Measurements from ENCODE around the gene PIK3C3.

The PIK3C3 gene

DNA sequence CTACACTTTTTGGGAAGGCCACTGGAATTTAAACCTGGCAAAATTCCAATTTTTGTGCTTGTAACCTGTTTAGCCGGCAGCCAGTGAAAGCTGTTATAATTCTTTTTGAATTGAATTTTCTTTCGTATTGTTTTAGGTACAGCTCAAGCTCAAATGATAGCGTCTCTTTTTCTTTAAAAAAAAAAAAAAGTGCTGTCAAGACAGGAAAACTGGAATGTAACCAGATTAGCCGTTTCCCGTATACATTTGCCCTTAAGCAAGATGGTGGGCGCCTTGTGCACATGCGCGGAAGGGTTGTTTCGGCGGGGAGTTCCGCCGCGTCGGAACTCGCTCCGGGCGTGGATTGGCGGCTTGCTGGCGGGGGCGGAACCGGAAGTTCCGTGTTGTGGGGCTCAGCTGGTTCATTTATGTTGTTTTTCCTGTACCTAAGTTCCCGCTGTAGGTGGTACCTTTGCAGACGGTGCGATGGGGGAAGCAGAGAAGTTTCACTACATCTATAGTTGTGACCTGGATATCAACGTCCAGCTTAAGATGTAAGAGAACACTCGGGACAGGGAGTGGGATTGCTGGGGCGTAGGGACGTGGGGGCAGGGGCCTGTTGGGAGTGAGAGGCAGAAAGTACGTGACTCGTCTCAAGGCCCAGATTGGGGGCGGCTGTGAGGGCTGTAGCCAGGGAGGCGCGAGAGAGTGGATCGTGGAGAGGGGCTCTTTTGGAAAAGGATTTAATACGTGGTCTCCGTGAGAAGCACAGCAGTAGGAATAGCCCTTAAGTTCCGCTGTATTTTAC, at the start of gene PIK3C3:
PIK3C3 (plus strand) TSS at position 408 of the 787 bp plus-strand sequence; CDS start at position 466, 58 bp downstream.
- peak; percentile 85 to 96 for DNase-seq

DNA sequence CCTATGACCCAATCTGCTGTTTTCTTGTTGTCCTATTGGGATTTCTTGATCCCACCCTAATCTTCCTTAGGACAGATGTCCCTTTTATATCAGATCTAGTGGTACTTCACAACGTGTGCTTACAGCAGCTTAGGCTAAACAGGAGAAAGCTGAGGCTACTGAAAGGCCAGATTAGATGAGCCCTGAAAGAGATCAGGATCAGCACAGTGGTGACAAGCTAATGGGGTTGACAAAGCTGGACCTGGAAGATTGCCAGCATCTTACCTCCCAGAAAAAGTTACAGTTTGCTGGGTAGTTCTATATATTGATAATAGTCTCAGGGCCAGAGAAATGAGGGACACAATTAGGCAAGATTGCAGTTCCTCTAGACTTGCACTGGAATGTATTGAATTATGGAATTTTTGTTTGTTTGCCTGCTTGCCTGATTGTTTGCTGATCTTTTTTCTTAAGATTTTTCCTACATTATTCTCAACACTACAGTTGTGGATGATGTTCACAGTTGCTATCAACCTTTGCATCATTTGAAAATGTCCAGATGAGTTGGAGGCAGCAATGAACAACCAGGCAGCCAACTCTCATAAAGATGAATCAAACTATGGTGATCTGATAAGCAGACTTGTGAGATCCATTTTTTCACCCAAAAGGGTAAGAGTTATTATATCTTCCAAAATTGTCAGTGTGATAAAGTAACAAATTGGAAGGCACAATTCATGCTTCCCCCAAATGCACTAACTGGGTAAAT, 49.1 kb upstream of the PIK3C3 start:
- DNase-seq, result no peak

DNA sequence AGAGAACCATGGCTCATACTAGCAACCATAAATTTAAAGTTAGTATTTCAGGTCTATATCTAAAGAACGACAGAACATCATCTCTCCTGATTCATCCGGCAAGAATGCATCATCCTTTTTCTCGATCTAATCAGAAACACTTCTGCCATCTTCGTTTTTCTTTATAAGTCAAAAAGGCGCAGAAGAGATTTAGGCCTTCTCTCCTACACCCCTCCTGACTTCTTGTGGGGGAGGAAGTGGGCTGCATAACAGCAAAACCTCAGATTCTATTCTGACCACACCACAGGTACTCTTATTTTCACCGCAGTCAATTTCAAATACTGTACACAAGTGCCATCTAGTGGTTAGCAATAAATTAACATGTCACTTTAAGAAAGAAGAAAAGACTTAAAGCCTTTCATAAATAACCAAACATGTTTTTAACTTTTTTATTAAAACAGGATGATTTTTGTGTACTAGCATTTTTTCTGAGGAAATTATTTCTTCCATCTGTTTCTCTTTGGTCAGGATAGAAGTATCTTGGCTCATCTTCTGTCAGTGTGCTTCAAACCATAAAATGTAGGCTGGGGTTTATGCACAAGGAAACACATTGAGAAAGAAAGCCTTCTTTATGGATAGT, 48.4 kb upstream of the PIK3C3 start:
- DNase-seq, result peak; percentile 9 to 57

DNA sequence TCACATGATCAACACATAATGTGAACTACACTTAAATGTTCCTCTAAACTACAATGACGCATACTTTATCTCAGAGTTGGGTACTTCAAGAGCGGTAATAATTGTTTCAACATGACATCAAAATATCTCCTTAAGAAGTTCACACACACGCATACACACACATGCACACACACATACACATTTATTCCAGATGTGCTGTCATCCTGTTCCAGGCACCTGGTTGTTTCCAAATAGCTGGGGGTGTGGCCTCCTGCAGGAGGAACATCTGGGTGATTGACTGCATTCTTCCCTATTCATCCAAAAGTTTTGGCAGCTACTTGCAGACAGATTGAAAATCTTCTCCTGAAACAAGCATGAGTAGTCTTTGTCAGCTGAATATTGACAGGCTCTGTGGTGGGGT, 37.9 kb upstream of the PIK3C3 start:
- no peak for DNase-seq

DNA sequence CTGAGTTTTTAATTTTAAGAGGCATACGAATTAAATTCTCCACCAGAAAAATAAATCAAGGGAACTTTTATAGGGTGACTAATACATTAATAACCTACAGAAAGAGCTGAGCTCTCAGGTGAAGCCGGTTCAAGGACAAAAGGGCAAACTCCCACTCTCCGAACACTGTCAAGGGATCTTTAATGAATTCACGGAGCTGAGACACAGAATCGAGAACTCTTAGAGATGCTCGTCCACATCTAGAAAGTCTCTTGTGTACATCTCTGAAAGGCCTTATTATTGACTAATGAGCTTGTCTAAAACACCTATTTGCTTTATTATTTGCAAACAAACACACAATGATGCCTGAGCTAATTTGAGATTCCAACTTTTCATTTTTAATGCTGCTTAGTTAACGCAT, 33.3 kb upstream of the PIK3C3 start:
- DNase-seq, result no peak

DNA sequence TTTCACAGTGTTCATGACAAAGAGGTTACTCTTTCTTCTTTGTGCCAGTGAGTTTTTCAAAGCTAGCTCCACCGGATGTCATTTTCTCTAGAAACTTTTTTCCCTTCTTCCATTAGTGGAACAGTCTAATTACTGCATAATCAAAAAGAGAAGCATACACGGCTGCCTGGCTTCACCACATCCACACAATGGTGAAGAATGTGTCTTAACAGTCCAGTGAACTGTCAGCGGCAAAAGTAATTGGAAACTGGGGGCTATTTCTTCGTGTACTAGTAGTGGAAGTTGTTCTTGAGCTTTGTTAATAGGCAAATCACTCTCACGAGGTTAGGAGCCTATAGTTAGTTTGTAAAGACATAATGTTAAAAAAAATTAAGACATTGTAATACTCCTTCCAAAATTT, 32.9 kb upstream of the PIK3C3 start:
- no peak for DNase-seq

DNA sequence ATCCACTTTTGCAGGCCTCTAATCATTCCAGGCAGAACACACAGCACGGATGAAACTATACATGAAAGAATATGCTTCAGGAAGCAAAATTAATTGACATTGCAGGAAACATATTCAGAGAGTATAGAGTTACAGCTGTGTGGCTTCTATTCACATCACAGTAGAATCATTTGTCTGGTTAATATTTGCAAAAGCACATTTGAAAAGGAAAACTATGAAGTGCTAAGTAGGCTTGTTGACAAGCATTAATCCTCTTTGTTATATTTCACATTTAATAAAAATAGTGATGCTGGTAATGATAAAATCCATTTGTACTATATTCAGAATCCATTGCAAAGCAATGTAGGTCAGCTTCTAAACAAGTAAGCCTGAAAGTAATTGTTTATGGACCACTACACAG, 32.2 kb upstream of the PIK3C3 start:
- DNase-seq, result no peak

DNA sequence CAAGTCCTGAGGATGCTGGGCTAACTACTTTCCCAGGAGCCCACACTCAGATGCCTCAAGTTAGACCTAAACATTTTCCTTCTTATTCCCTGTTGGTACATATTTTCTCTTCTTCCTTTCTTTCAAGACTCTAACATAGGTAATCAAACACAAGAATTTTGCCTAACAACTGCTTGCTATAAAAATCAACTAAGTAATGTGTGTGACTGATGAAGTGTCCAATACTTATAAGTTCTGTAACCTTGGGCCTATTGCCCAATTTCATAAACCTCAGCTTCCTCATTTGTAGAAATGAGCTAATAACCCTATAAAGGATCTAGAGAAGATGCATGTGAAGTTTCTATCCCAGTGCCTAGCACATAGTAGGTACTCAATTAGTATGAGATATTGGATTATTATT, 31.6 kb upstream of the PIK3C3 start:
- no peak for DNase-seq

DNA sequence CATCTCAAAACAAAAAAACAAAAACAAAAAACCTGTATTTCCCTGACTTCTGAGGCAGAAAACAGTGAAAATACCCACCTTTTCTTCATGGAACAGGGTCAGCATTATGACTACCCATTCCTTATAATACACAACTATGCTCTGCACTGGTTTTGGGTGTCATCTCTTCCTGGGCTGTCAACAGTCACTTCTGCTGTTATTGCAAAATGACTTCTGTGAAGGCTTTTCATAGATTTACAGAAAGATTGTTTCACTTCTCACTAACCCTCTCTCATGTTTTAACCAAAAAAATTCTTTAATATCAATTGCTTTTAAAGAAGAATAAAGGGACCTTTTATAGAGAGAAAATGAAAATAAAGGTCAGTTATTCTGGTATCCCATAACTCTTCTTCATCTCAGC, 26.5 kb upstream of the PIK3C3 start:
- no peak for DNase-seq

DNA sequence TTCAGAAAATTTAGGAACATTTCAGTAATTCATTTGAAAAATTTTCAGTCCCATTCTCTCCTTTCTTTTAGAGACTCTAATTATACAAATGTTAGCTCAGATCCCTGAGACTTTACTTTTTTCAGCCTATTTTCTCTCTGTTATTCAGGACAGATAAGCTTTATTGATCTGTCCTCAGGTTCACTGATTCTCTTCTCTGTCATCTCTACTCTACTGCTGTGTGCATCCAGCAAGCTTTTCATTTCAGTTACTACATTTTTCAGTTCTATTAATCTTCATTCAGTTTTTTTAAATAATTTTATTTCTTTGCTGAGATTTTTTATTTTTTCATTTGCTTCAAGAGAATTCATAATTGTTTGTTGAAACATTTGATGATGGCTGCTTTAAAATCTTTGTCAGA, 22.1 kb upstream of the PIK3C3 start:
- DNase-seq, result no peak

DNA sequence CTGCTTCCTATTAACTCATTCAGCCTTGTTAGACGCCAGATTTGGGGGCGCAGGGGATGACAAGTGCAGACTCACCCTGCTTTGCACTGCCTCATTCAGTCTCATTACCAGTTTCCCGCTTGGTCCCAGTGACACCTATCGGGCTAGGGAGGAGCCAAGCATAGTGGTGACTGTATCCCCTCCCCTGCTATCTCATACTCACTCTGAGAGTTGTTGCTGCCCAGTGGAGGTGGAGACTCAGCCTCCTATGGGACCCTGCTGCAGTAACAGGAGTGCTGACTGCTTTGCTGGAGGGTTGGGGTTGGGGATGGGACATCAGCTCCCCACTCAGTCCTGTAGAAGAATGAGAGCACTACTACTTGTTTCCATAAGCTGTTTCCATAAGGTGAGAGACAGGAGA, 21.3 kb upstream of the PIK3C3 start:
- DNase-seq, result no peak

DNA sequence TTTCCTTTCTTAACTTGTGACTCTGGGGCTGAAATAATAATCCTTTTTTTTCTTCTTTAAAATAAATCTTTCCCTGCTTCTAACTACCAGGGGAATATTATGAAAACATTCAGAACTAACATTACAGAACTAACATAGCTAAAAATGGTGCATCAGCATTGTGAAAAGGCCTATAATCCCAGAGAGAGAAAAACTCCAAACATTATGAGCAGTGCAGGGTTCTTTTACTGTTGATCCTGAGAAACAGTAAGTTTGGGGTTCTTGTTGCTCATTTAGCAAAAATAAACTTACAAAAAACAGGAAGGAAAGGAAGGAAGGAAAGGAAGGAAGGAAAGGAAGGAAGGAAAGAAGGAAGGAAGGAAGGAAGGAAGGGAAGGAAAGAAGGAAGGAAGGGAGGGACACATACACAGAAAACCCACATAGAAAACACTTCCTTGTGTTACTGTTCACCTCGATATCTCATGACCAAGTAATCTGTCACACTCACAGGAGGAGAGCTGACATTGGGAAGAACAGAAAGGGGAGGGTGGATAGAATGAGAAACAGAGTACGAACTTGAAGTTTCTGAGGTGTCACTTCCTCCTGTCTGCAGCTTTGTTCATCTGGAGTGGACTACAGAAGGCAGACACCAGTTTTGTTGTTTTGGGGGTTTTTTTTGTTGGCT, 18.4 kb upstream of the PIK3C3 start:
- no peak for DNase-seq

DNA sequence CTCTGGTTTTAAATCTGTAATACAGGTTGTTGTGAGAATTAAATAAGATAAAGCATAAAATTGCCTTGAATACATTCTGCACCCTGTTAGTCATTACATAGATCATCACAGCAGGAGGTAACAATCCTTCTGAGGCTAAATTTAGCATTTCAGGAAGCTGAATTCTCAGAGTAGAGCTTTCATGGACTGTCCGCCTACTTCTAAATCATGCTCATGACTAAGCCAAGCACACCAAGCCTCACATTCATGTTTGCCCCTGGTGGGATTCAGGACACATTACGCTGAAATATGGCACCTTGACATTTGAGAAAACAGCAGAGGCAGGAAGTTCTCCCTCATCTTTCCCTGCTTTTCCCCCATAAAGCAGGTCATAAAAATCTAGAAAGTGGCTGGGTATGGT, 16.6 kb upstream of the PIK3C3 start:
- DNase-seq, result no peak

DNA sequence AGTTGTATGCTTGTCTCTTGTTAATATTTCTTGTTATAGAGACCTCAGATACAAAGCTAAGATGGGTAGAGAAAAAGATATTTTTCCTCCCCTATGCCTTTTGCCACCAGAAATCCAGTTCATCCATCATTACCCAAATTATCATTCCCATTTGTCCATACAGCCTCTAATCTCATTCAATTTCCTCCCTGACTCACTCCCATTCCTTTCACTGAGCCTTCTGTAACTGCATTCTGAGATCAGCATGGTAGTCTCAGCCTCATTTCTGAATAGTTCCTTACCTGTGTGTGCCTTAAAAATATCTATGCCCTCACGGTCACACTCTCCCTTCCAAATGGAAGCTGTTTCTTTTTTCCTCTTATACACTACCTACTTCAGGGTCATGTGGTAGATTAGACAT, 15.7 kb upstream of the PIK3C3 start:
- no peak for DNase-seq

DNA sequence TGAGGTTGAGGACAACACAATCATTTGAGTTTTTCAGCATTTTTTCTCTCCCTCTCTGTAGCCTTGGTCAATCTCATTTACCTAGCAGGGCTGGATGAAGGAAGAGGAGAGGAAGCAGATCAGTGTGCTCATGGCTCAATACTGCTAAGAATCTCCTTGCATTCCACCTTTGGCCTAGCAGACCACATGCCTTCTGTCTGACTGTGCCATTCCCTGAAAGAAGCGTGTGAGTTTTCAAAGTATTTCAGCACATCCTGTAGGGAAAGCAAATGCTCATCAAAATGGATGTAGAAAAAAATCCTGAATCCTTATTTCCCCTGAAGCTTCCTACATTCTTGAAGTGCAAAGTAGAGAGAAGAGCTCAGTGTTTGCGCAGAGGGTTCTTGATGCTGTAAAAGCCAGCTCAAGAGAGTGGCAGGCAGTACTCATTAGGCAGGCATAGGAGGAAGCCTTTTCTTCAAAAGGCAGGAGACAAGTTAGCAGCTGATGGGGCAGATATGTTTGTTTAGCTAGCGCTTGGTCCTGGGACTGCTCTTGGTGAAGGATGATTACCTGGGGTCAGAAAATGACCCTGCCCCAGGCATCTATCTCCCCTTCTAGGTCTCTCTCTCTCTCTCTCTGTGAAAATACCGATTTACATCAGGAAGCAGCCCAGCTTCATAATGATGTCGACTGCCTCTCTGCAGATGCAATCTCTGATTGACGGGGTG, 14.4 kb upstream of the PIK3C3 start:
- no peak for DNase-seq

DNA sequence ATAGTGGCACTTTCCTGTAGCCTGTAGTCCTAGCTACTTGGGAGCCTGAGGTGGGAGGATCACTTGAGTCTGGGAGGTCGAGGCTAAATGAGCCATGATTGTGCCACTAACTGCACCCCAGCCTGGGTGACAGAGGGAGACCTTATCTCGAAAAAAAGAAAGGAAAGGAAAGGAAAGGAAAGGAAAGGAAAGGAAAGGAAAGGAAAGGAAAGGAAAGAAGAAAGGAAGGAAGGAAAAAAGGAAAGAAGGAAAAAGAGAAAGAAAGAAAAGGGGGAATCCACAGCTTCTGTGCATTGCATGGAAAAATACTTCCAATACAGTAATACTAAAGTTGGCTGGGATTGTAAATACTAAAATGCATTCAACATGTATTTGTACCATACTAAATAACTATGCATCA, 12.8 kb upstream of the PIK3C3 start:
- no peak for DNase-seq

DNA sequence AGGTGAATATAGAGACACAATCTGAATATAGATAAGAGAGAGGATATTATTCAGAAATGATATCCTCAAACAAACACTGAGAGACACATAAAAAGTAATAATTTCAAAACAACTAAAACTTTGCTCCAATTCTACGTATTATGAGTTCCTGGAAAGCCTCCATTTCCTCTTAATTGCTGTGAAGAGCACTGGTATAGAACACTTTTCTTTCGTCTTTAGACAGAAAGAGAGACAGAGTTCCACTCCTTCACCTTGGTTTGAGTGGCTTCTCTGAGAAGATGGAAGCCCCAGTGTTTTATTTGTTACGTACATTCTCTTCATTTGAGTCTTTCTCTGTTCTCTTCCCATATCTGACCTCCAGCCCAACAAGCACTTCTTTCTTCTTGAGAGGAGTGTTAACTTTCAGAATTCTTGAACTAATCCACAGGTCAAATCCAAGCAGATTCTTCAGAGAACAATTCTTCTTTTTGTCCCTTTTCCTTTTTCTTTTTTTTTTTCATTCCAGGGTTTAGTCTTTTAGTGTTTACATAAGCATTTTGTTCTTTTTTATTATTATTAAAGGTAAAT, 6.4 kb upstream of the PIK3C3 start:
- DNase-seq, result no peak

DNA sequence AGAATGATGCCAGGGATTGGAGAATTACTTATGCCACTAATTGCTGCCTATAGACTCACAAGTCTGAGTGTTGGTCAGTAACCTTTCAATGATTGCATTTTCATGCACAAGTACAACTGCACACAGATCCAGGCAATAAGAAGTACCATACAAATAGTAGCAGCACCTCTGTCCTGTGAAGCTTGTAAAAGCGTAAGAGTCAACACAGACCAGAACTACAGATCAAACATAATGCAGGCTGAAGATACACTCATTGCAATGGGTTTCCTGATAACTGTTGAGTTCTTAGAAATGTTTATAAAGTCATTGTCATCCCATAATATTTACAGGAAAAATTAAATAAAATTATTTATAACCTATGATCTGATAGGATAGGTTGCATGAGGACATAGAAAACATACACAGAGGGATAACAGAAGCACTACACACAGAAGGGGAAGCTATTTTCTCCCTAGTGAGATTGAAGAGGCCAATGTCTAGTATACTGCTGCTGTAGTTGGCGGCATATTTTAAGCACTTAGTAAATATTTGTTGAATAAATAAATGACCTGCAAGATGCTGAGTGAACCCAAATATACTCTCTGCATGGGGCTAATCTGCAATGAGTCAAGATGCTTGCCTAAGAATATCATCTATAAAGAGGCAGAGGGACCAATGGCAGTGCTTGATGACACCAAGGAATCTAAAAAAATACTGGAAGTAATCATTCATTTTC, 5.7 kb upstream of the PIK3C3 start:
- DNase-seq, result no peak

DNA sequence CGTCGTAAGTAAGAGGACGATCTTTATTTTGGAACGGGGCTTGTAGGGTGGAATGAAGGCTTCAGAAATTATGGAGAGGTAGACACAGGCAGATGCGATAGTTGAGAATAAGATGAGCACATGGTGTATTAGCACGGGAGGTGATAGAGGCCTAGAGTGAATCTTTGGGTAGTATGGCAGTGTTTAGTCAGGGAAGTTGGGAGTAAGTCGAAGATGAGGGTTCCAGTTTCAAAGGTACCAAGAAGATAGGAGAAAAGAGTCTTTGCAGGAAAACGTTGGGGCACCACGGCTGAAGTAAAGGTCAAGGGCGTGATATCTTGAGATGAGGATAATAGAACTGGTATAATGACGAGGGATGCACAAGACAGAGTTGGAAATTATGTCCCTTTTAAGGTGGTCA, 654 bp downstream of the PIK3C3 start:
- no peak for DNase-seq

DNA sequence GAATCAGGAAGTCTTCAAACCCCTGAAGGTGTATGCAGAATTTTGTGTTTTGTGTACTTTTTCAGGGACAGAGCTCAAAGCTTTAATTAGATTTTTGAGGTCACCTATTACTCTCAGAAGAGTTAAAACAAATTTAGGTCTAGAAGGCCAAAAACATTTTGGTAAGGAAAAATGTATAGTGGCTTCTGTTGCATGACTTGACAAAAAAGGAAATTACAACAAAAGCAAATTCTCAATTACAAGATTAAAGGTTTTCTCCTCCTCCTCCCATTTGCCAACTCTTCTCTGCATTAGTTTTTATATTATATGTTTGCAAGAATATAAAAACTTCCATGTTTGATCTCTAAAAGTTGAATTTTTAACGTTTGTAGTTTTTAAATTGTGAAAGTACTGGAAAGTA, 4.0 kb downstream of the PIK3C3 start:
- DNase-seq, result no peak

DNA sequence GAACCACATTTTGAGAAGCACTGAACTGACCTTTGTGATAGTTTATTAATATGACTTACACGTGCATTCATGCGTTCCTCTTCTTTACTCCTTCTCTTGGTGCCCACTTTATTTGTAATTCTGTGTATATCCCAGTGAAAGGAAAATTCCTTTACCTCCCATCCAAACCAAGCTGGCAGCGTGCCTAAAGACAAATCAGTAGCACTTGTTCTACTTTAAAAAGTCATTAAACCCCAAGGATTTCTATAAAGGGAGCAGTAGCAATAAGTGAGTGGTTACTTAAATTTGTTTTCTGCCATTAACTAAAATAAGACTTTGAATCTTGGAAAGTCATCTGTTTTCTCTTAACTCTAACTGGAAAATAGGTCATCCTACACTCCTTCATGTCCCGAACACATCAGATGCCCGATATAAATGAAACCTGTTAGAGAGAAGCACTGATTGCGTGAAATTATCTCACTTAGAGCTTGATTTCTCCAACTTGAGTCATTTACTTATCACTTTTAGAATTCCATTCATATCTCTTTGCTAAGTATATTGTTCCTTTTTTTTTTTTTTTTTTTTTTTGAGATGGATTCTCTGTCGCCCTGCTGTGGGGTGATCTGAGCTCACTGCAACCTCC, 10.7 kb downstream of the PIK3C3 start:
- DNase-seq, result peak in 1 of 2 experiments; percentile 17

Measured in NCI-H446 (cell line).